DMS114 treated with DMSO at 0.1 percent for 48 hours (cell line): ENCODE measurements around the gene C1orf141.
"Not testable (repeated sequence)": the region's sequence is repeated elsewhere in the genome, so short reads cannot be mapped to it uniquely, and the experiment has no call there.

ENCODE experiments used
- DNase-seq: peaks from one replicate; lab custom pipeline; 2025; ENCODE audit not compliant: unreplicated experiment; lab: John Stamatoyannopoulos, UW

C1orf141 gene

DNA sequence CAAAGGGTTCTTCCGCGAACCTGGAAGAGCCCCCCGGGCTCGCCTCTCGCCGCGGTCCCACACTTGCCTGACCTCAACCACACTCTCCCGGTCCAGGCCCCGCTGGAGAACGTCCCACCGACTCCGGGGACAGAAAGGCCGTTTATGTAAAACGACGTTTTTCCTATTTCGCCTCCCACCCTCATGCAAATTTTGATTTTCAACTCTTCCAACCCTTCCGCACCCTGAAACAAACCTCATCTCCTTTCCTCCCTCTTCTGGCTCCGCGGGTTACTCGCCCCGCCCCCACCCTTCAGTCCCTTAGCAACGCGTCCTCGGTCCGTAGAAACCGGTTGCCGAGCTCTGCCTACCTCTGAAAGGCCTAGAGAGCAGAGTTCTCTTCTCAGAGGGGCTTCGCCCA, at the start of gene C1orf141:
C1orf141 (minus strand) TSS at position 276 of the 400 bp plus-strand sequence. CDS start 7,730 bp downstream, outside the sequence.
- no peak for DNase-seq

DNA sequence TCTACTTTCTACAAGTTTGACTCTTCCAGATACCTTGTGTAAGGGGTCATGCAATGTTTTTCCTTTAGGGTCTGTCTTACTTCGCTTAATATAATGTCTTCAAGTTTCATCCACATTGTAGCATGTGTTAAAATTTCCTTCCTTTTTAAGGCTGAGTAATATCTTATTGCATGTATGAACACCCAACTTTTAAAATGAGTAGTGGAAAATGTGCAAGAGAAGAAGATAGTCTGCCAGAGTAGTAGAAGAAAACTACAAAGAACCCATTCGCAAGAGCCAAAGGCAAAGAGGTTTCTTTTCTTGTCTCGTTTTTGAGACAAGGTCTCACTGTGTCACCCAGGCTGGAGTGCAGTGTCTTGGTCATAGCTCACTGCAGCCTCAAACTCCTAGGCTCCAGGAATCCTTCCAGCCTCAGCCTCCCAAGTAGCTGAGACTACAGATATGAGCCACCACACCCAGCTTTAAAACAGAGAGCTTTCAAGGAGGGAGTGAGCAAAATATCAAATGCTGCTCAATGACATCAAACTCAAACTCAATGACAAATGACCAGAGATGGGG, 40.8 kb upstream of the C1orf141 start:
- DNase-seq = no peak

DNA sequence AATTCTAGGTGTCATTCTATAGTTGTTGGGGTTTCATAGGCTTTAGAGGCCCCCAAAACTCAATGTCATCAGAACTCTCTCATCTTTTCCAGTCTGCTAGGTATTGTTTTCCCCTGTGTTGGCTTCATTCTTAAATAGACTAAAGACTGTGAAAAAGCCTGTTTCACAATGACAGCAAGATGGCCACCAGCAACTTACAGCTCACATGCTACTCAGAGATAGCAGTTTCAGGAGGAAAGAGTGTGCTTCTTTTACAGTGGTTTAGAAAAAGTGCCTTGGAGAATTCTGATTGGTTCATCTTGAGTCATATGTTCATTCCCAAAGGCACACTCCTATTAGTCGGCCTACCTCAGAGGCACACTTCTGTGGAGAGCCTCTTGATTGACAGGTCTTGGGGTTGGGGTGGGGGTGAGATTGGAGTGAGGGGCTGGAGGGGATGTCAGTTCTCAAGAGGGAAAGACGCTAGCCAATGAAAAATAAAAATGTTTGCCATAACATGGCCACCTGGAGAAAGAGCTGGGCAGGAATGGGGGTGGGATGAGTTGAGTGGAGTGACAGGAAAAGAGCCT, 40.0 kb upstream of the C1orf141 start:
- no peak for DNase-seq

DNA sequence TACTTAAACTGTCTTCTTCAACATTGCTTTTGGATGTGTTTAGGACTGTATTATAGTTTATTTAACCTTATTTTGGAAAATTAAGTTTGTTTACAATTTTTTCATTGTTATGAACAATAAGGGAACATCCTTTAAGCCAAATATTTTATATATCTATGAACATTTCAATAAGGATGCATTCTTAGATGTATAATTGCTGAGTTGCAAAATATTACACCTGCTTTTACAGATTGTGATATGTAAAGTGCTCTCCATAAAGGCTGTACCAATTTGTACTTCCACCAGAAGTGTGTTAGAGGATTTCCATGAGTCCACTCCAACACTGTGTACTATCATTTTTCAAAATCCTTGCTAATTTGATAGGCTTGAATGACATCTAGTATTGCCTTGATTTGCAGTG, 39.2 kb upstream of the C1orf141 start:
- no peak for DNase-seq

DNA sequence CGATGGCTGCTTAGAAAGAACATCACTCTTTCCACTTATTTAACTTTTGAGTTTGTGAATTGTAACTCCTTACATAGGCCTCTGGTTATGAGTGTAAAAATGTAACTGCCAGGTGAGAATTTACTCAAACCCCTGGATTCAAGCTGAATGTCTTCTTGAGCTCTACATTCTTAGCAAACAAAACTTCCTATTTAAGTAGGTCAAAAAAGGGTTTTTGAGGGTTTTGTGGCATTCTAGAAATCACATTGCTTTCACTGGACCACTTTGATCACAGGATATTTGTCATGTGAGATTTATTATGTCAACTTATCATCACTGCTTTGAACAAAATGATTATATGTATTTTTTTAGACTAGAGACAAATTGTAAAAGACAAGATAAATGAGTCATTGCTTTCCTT, 37.2 kb upstream of the C1orf141 start:
- no peak for DNase-seq

DNA sequence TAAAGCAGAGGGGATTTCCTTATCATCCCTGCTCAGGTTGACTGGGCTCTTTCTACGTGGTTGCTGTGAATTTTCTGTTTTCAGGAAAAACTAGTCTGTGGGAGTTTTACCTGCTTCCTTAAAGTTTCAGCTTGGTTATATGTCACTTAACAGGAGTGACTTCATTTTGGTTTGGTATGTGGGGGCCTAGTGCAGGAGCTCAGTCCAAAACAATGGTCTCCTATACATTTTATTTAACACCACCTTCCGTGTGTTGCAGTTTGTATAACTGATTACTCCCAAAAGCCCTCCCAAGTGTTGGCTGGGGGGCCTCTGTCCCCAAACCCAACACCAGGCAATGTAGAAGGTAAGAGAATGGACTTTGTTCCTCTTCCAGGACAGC, 36.8 kb upstream of the C1orf141 start:
- no peak for DNase-seq

DNA sequence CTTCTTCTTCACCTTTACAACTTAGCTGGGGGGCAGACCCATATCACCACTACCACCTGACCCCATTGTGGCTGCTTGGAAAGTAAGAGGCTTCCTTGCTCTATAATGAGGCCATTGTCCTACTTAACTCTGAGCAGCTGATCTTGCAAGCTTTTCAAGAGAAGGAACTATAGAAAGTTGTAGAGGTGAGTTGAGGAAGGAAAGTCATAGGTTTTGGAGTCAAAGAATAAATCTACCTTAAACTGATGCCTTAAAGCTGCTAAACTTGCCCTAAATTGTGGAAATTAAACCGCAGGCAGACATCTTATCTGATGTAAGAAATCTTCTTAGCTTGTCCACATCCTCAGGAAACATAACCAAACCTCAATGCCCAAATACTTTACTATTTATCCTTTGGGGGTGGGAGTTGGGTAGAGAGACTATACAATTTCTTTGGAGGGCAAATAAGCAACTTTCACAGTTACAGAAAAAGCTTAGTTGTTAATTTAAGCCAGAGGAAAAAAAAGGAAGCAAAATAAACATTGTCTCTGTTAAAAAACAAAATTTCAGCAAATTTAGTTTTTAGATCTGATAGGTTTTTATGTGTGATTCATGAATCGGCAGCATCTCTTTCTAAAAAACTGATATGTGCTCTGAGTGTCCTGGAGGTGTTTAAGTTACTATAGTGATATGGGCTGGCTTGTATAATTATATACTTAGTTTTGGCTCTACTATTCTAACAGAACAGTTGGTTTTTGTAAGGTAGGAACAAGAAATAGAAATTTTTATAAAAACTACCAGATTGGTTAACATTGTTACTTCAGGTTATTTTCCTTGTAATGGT, 36.2 kb upstream of the C1orf141 start:
- DNase-seq = no peak

DNA sequence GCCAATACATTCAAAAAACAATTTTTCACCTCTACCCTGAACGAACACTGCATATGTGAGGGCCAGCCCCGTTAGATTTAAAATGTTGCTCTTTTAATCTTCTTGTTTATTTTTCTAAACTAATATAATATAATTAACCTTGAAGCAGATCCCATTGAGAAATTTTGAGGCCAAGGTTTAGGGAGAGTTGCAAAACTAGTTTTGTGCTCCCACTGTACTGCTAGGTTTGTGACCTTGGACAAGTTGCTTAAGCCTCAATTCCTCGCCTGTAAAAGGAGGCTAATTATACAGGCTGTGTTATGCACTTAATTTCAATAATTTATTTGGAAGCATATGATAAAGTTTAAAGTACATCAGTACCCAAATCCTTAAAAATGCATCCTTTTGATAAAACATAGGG, 35.2 kb upstream of the C1orf141 start:
- DNase-seq = no peak

DNA sequence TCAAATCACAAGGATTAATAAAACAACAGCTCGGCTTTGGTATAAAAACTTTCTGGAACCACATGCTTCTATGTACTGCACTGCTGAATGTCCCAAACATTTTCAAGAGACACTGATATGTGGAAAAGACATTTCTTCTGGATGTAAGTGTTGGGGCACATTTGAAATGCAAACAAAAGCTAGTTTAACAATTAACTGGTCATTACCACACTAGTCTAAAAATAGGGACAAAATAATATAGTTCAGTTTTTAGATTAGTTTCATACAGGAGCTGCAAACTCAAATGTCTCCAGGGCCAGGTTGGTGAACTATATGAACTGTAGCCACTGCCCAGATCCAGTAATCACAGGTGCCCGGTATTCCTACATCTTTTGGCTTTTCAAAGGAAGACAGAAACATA, 34.7 kb upstream of the C1orf141 start:
- no peak for DNase-seq

DNA sequence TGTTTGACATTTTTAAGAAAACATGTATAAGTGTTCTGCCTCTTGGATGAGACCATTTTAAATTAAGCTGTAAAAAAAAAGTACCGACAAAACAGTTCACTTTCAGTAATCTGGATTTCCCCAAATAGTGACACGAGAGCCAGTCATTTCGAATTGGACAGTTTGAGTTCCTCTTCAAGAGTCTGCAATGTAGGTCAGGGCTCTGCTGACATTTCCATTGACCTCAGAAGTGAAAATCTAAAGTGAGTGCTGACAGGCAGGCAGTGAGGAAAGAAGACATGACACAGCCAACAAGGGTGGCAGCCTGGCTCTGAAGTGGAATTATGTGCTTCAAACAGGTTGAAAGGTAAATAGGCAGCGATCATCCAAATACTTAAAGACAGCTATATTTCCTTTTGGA, 31.4 kb upstream of the C1orf141 start, which contains the start of gene IL23R:
IL23R (plus strand) TSS at position 259 of the 400 bp plus-strand sequence. CDS start 1,667 bp downstream, outside the sequence.
- no peak for DNase-seq

DNA sequence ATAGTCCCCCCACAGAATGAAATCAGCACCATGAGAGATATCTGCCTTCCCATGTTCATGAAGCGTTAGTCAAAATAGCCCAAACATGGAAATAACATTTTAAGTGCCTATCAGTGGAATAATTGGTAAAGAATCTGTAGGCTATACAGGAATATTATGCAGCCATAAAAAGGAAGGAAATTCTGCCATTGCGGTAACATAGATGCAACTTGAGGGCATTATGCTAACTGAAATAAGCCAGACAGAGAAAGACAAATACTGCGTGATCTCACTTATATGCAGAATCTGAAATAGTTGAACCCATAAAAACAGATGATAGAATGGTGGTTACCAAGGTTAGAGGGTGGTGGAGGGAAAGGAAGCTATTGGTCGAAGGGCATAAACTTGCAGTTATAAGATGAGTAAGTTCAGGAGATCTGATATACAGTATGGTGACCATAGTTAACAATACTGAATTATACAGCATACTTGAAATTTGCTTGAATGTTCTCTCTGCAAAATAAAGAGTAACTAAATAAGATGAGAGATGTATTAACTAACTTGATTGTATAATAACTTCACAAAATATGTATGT, 30.8 kb upstream of the C1orf141 start:
- no peak for DNase-seq

DNA sequence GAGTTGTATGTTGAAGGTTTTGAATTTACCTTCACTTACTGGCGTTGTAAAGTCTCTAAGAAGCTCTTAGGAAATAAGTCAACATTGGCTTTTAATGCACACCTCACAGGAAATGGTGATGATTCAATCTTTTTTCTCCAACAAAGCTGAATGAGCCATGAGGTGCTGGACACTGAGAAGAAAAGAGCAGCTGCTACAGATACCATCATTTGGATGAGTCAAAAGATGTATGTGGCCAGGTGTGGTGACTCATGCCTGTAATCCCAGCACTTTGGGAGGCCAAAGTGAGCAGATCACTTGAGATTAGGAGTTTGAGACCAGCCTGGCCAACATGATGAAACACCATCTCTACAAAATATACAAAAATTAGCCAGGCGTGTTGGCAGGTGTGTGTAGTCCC, 28.2 kb upstream of the C1orf141 start:
- DNase-seq = no peak

DNA sequence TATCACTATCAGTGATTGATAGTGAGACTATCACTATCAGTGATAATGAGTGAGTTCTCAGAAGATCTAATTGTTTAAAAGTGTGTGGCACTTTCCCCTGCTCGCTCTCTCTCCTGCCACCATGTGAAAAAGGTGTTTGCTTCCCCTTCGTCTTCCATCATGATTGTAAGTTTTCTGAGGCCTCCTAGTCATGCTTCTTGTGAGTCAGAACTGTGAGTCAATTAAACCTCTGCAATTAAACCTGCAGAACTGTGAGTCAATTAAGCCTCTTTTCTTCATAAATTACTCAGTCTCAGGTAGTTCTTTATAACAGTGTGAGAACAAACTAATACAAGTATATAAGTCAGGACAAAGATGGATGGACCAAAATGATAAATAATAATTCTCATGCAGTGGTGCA, 24.5 kb upstream of the C1orf141 start:
- no peak for DNase-seq

DNA sequence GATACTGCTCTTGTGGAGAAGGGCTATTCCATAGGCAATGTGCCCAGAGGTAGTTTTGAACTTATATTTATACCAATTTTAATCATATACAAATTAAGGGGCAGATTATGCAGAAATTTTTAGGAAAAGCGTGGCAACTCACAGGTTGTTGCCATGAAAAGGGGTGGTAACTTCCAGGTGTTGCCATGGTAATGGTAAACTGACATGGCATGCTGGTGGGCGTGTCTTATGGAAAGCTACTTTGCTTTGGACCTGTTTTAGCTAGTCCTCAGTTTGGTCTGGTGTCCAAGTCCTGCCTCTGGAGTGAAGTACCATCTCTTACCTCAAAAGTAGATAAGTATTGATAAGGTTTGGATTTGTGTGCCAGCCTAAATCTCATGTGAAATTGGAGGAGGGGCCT, 23.6 kb upstream of the C1orf141 start:
- DNase-seq = no peak

DNA sequence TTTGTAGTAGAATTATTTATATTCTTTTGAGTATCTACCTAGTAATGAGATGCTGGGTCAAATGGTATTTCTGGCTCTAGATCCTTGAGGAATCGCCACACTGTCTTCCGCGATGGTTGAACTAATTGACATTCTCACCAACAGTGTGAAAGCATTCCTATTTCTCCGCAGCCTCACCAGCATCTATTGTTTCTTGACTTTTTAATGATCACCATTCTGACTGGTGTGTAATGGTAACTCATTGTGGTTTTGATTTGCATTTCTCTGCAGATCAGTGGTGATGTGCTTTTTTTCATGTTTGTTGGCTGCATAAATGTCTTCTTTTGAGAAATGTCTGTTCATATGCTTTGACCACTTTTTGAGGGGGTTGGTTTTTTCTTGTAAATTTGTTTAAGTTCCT, 16.2 kb upstream of the C1orf141 start:
- no peak for DNase-seq

DNA sequence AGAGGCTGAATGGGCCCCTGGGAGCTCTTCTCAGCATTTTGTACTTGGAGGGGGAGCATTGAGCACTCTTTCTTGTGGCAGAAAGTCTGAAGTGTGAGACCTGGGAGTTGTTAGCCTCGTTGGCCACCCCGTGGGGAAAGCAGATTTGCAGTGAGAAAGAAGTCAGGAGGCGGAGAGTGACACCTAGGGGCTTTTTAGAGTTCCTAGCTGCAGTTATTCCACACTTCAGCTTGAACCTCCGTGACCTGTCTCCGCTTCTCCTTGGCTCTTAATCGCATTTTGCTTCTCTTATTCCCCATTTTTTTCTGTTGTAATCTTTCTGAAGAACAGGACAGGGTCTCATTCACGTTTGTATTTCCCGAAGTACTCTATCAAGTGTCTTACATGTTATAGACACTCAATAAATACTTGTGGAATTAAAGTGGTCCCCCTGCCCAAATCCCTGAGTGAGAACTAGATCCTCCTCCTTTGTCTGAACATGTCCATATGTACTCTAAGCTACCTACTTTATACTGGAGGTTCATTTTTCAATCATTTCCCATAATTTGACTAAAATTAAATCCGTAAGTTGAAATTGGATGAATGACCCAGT, 14.5 kb upstream of the C1orf141 start:
- peak; percentile 79 for DNase-seq

DNA sequence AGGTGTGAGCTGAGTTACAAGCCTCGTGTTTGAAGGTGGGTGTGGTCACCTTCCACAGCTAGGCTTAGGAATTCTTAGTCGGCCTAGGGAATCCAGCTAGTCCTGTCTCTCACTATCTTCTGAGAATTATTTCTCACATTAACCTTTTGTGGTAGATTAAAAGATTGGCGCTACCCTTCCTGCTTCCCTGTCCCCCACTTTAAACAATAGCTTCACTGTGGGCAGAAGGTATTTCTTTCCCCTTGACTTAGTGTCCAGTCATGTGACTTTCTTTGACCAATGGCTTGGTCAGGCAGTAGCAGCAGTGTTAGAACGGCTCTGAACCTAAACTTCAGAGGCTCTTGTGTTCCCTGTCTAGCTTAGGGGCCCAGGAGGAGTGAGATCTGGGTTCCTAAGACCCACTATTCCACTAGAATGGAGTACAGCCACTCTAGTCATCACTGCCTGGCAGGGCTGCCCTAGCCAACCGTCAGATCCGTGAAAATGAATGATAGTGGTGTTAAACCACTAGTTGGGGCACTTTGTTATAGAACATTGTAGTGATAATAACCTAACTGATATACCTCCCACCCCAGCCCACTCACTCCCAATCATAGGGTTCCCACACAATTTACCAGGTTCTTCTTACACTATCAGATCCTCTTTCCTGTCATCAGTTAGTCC, 13.9 kb upstream of the C1orf141 start:
- DNase-seq = no peak

DNA sequence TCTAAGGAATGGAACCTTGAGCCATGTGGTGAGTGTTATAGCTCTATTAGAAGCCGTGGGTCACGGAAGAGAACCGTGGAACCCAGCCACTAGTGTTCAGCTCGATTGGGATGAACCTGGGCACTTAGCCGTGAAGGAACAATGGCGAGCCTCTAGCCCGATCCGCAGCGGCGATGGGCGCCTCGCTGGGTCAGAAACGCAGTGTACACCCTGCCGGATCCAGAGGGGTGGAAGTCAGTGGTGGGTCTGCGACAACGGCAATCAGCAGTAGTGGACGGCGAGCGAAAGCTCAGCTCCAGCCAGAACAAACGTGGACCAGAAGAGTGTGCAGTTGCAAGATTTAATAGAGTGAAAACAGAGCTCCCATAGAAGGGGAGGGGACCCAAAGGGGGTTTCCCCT, 13.2 kb upstream of the C1orf141 start:
- not testable (repeated sequence) for DNase-seq

DNA sequence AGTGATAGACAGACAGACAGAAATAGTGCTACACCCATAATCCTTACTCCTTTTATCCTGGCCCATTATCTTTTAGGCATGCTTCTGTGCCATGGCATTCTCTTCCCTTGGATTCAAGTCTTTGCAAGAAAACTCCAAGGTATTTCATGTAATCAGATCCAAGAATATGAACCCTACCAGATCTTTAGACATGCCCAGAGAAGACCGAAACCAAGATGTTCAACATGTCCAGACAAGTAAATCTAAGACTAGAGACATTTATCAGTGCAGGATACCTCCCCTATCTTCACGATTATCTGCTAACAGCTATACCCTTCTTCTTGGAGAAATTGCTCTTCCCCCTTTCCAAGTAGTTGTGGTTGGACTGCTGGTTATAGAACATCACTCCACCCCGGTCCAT, 11.8 kb upstream of the C1orf141 start:
- no peak for DNase-seq

DNA sequence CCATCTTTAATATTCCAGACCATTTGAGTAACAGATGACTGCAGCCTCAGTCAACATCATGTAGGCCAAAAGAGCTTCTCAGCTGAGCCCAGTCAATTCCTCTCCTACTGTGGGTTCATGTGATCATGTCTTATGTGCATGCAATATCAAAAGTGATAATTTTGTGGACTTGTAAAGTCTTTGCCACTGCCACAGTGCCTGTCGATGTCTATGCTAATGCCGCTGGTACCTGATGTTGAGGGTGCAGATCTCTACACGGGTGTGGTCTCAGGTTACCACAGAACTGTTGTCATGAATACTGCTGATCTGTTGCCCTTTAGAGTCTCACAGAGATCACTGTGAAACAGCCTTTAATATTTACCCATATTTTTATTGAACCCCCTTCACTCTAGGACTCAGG, 11.3 kb upstream of the C1orf141 start:
- DNase-seq = no peak

DNA sequence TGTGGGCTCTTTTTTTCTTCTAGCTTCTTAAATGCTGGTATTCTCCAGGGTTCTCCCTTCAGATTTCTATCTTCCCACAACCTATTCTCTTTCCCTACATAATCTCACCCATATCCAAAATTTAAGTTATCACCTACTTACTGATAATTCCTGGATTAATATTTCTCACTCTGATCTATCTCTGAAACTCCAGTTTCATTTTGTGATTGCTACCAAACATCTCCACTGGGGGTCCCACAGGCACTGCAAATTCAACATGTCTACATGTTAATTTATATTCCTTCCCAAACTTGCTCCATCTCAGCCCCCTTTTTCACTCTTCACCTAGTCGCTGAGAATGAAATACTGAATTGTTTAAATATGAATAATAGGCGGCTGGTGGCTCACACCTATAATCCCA, 9.9 kb upstream of the C1orf141 start:
- DNase-seq = peak; percentile 15
